ENCODE results near the gene CETN1.

The CETN1 gene

GRCh38 chr18:618618-619017 lies 38.4 kb downstream of the CETN1 start:
- no peaks in the 10 kb centered on the region for H3K4me1 ChIP-seq (ENCODE audit: insufficient read depth, poor library complexity, severe bottlenecking)
- TF ChIP-seq, protein P1, sequence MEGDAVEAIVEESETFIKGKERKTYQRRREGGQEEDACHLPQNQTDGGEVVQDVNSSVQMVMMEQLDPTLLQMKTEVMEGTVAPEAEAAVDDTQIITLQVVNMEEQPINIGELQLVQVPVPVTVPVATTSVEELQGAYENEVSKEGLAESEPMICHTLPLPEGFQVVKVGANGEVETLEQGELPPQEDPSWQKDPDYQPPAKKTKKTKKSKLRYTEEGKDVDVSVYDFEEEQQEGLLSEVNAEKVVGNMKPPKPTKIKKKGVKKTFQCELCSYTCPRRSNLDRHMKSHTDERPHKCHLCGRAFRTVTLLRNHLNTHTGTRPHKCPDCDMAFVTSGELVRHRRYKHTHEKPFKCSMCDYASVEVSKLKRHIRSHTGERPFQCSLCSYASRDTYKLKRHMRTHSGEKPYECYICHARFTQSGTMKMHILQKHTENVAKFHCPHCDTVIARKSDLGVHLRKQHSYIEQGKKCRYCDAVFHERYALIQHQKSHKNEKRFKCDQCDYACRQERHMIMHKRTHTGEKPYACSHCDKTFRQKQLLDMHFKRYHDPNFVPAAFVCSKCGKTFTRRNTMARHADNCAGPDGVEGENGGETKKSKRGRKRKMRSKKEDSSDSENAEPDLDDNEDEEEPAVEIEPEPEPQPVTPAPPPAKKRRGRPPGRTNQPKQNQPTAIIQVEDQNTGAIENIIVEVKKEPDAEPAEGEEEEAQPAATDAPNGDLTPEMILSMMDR (IDR thresholded peaks at IDR 0.05; ENCODE audit: poor library complexity, severe bottlenecking) = no peak
- H3K36me3 ChIP-seq (ENCODE audit: low read depth) = no peaks in the 10 kb centered on the region
- no peaks in the 10 kb centered on the region for H3K9me3 ChIP-seq (ENCODE audit: severe bottlenecking)
- no peaks in the 10 kb centered on the region for H3K27me3 ChIP-seq (ENCODE audit: insufficient read depth, poor library complexity, severe bottlenecking)
- H3K27ac ChIP-seq (ENCODE audit: poor library complexity, severe bottlenecking) = no peak overlapping the region
- no peak for DNase-seq (ENCODE audit: low spot score)
- ATAC-seq (ENCODE audit: low read depth) = no peak
- H3K4me3 ChIP-seq (ENCODE audit: severe bottlenecking) = no peak overlapping the region

- Histone ChIP-seq H3K9me3 (ENCODE audit: severe bottlenecking) (no peaks in the 10 kb centered on the region), H3K4me1 (ENCODE audit: insufficient read depth, poor library complexity, severe bottlenecking) (no peaks in the 10 kb centered on the region), H3K27ac (ENCODE audit: poor library complexity, severe bottlenecking) (no peak overlapping the region), H3K36me3 (ENCODE audit: low read depth) (no peaks in the 10 kb centered on the region), H3K27me3 (ENCODE audit: insufficient read depth, poor library complexity, severe bottlenecking) (no peaks in the 10 kb centered on the region), H3K4me3 (ENCODE audit: severe bottlenecking) (no peak overlapping the region)
- ATAC-seq (ENCODE audit: low read depth) = no peak; the same call in 2 of the 3 replicates
- DNase-seq (ENCODE audit: low spot score) = no peak
- TF ChIP-seq, protein P1 (IDR thresholded peaks at IDR 0.05; ENCODE audit: poor library complexity, severe bottlenecking) = no peak
These were observed 41.3 kb downstream of the CETN1 start for GRCh38 chr18:621291-622043.

DNA sequence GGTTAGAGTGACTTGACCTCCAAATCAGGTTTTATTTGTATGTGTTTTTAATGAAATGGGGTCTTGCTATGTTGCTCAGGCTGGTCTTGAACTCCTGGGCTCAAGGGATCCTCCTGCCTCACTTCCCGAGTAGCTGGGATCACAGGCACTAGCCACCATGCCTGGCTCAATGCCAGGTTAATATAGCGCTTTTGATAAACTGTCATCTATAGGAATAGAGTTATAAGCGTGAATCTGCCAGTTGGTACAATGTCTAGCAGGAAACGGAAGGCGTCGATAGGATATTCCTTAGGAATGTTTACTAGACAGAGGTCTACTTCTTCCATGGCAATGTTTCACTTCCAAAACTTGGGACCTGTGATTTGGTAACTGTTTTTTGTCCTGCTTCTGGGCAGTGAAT lies 42.1 kb downstream of the CETN1 start:
- H3K4me3 ChIP-seq (ENCODE audit: severe bottlenecking) = no peak overlapping the region
- H3K27me3 ChIP-seq (ENCODE audit: insufficient read depth, poor library complexity, severe bottlenecking) = no peaks in the 10 kb centered on the region
- ATAC-seq (ENCODE audit: low read depth) (no peak), DNase-seq (ENCODE audit: low spot score) (no peak)
- no peaks in the 10 kb centered on the region for H3K36me3 ChIP-seq (ENCODE audit: low read depth)
- TF ChIP-seq, protein P1 (IDR thresholded peaks at IDR 0.05; ENCODE audit: poor library complexity, severe bottlenecking) = no peak
- no peak overlapping the region for H3K27ac ChIP-seq (ENCODE audit: poor library complexity, severe bottlenecking)
- no peaks in the 10 kb centered on the region for H3K4me1 ChIP-seq (ENCODE audit: insufficient read depth, poor library complexity, severe bottlenecking)
- H3K9me3 ChIP-seq (ENCODE audit: severe bottlenecking) = no peaks in the 10 kb centered on the region

DNA sequence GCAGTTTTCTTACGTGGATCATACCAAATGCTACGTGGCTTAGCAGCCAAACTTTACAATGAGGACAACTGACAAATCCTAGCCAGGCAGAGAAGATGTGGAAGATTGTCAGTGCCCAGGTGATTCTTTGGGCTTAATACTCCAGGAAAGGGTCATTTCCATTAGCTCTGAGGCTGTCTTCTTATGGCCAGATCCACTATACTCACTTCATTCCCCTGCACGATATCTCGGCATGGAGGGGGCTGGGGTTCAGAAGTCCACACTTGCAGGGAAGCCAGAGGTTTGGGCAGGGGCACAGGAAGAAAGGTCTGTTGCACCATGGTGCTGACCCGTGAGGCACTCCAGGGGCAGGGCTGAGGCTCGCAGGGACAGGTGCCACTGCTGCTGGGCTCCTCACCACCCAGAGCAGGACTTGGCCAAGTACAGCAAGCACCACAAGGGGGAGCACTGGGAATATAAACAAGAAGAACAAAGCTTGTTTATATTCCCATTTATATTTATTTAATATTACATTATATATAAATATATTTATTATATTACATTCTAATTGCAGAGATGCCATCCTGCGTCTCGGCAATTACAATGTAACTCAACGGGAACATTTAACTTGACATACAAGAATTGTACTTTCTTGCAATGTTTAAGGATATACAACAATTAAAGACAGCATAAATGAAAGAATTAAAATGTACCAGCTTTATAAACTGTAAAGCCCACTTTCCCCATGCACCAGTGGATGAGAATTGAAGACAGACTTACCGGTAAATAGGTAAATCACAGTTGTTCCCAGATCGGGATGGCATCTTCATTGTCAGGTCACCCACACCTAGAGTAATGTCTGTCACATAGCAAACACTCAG lies 43.8 kb downstream of the CETN1 start:
- ATAC-seq (ENCODE audit: low read depth) = peak; percentile 84
- no peaks in the 10 kb centered on the region for H3K36me3 ChIP-seq (ENCODE audit: low read depth)
- no peak overlapping the region for H3K27ac ChIP-seq (ENCODE audit: poor library complexity, severe bottlenecking)
- DNase-seq (ENCODE audit: low spot score) = no peak
- H3K4me1 ChIP-seq (ENCODE audit: insufficient read depth, poor library complexity, severe bottlenecking) = no peaks in the 10 kb centered on the region
- no peak overlapping the region for H3K4me3 ChIP-seq (ENCODE audit: severe bottlenecking)
- TF ChIP-seq, protein P1 (IDR thresholded peaks at IDR 0.05; ENCODE audit: poor library complexity, severe bottlenecking) = peak; percentile 73
- H3K9me3 ChIP-seq (ENCODE audit: severe bottlenecking) = no peaks in the 10 kb centered on the region
- no peaks in the 10 kb centered on the region for H3K27me3 ChIP-seq (ENCODE audit: insufficient read depth, poor library complexity, severe bottlenecking)
